Measurements from ENCODE around the gene UBE2Q2.

The UBE2Q2 gene

GRCh38 chr15:75928680-75929608 is 85.7 kb downstream of the UBE2Q2 start:
- no peak overlapping the region for H3K4me3 ChIP-seq (ENCODE audit: low read depth, low read length)
- TF ChIP-seq CTCF (IDR thresholded peaks at IDR 0.05; ENCODE audit: borderline replicate concordance, insufficient read depth, low read depth, low read length), result peak; percentile 73; the same call in 1 of the 2 replicates

- no peak overlapping the region for H3K4me3 ChIP-seq (ENCODE audit: low read depth, low read length)
- no peak for TF ChIP-seq CTCF (IDR thresholded peaks at IDR 0.05; ENCODE audit: borderline replicate concordance, insufficient read depth, low read depth, low read length)
Measured at GRCh38 chr15:75929799-75930565, 86.7 kb downstream of the UBE2Q2 start.

- TF ChIP-seq CTCF (IDR thresholded peaks at IDR 0.05; ENCODE audit: borderline replicate concordance, insufficient read depth, low read depth, low read length), result no peak
- H3K4me3 ChIP-seq (ENCODE audit: low read depth, low read length), result no peak overlapping the region
Measured at GRCh38 chr15:75930866-75931265, 87.6 kb downstream of the UBE2Q2 start.

GRCh38 chr15:75942464-75942863 is 99.2 kb downstream of the UBE2Q2 start:
- TF ChIP-seq CTCF (IDR thresholded peaks at IDR 0.05; ENCODE audit: borderline replicate concordance, insufficient read depth, low read depth, low read length), result no peak
- H3K4me3 ChIP-seq (ENCODE audit: low read depth, low read length), result no peak overlapping the region

GRCh38 chr15:75943246-75943645 is 100.0 kb downstream of the UBE2Q2 start:
- H3K4me3 ChIP-seq (ENCODE audit: low read depth, low read length), result no peak overlapping the region
- no peak for TF ChIP-seq CTCF (IDR thresholded peaks at IDR 0.05; ENCODE audit: borderline replicate concordance, insufficient read depth, low read depth, low read length)

- no peak for TF ChIP-seq CTCF (IDR thresholded peaks at IDR 0.05; ENCODE audit: borderline replicate concordance, insufficient read depth, low read depth, low read length)
Measured at GRCh38 chr15:75943713-75944215, 100.5 kb downstream of the UBE2Q2 start.

More at GRCh38 chr15:75943713-75944215, 100.5 kb downstream of the UBE2Q2 start:
- no peak overlapping the region for H3K4me3 ChIP-seq (ENCODE audit: low read depth, low read length)

Data from GM12875 (cell line).